ENCODE measurements around the gene RUNDC3A.

DNA sequence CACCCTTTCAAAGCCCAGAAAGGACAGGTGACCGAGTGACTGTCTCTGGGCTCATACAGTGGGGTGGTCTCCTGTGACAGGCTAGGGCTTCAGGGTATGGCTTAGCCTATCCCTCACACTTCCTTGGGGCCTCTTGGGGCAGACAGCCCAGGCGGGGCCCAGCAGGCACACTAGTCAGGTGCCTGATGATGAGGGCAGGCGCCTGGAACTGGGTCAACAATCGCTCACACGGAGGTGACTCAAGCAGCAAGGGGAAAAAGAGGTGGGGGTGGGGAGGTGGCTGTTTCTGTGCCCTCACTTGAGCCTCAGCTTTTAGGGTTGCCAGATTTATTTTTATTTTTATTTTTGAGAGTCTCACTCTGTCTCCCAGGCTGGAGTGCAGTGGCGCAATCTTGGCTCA lies 30.3 kb downstream of the RUNDC3A start:
- TF ChIP-seq CREB1 (IDR thresholded peaks at IDR 0.05; ENCODE audit: low read depth): no peak
- no peak for TF ChIP-seq ZBTB7A (IDR thresholded peaks at IDR 0.05; ENCODE audit: low read depth)
- no peak for TF ChIP-seq MAX (IDR thresholded peaks at IDR 0.05)
- TF ChIP-seq, protein P1, sequence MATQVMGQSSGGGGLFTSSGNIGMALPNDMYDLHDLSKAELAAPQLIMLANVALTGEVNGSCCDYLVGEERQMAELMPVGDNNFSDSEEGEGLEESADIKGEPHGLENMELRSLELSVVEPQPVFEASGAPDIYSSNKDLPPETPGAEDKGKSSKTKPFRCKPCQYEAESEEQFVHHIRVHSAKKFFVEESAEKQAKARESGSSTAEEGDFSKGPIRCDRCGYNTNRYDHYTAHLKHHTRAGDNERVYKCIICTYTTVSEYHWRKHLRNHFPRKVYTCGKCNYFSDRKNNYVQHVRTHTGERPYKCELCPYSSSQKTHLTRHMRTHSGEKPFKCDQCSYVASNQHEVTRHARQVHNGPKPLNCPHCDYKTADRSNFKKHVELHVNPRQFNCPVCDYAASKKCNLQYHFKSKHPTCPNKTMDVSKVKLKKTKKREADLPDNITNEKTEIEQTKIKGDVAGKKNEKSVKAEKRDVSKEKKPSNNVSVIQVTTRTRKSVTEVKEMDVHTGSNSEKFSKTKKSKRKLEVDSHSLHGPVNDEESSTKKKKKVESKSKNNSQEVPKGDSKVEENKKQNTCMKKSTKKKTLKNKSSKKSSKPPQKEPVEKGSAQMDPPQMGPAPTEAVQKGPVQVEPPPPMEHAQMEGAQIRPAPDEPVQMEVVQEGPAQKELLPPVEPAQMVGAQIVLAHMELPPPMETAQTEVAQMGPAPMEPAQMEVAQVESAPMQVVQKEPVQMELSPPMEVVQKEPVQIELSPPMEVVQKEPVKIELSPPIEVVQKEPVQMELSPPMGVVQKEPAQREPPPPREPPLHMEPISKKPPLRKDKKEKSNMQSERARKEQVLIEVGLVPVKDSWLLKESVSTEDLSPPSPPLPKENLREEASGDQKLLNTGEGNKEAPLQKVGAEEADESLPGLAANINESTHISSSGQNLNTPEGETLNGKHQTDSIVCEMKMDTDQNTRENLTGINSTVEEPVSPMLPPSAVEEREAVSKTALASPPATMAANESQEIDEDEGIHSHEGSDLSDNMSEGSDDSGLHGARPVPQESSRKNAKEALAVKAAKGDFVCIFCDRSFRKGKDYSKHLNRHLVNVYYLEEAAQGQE (IDR thresholded peaks at IDR 0.05; ENCODE audit: low read depth): no peak

Measured in Ishikawa (cell line).